BE2C (cell line): Measurements from ENCODE around the gene ARRDC2.
"Not testable (repeated sequence)": the region's sequence is repeated elsewhere in the genome, so short reads cannot be mapped to it uniquely, and the experiment has no call there.

Experiments used
- DNase-seq: peaks from one replicate; pipeline ENCODE4 v3.0.0-alpha.2; 2020
- H3K27me3 ChIP-seq: fragments of 250-450 bp; sonication (Bioruptor Pico); 2 replicates; pipeline ENCODE4 v1.5.1; 2020; ENCODE audit warnings: mild to moderate bottlenecking
- H3K36me3 ChIP-seq: fragments of 250-450 bp; sonication (Bioruptor Pico); 2 replicates; pipeline ENCODE4 v1.5.1; 2020; ENCODE audit warnings: mild to moderate bottlenecking
- H3K4me1 ChIP-seq: fragments of 250-450 bp; sonication (Bioruptor Pico); 2 replicates; pipeline ENCODE4 v1.5.1; 2020
- H3K4me3 ChIP-seq: 2 replicates; pipeline ENCODE4 v1.5.1; 2011; ENCODE audit warnings: low read depth, low read length
- H3K9me3 ChIP-seq: fragments of 250-450 bp; sonication (Bioruptor Pico); 2 replicates; pipeline ENCODE4 v1.5.1; 2020
- CTCF ChIP-seq: IDR thresholded peaks from 2 replicates; pipeline ENCODE4 v1.5.1; 2012; ENCODE audit warnings: mild to moderate bottlenecking, low read depth, low read length

The ARRDC2 gene

GRCh38 chr19:18002347-18002850 is 5.6 kb upstream of the ARRDC2 start:
- H3K36me3 ChIP-seq = no peaks in the 10 kb centered on the region
- H3K27me3 ChIP-seq = peaks cover 7% of the 10 kb centered on the region
- DNase-seq = no peak
- no peaks in the 10 kb centered on the region; the same call in 1 of the 2 replicates for H3K4me1 ChIP-seq
- H3K4me3 ChIP-seq = no peak overlapping the region
- TF ChIP-seq CTCF = no peak
- no peaks in the 10 kb centered on the region for H3K9me3 ChIP-seq

GRCh38 chr19:18005750-18006149 is 2.2 kb upstream of the ARRDC2 start:
- not testable (repeated sequence) for H3K36me3 ChIP-seq, H3K4me1 ChIP-seq, DNase-seq, H3K4me3 ChIP-seq, H3K9me3 ChIP-seq, H3K27me3 ChIP-seq

GRCh38 chr19:18007044-18007916 is 690 bp upstream of the ARRDC2 start:
- no peaks in the 10 kb centered on the region for H3K9me3 ChIP-seq
- H3K4me3 ChIP-seq = peak overlapping the region; percentile 51
- peak; percentile 84 for DNase-seq
- H3K27me3 ChIP-seq = no peaks in the 10 kb centered on the region
- peak; percentile 95 for TF ChIP-seq CTCF
- H3K36me3 ChIP-seq = no peaks in the 10 kb centered on the region
- H3K4me1 ChIP-seq = no peaks in the 10 kb centered on the region

GRCh38 chr19:18008814-18009213 is 844 bp downstream of the ARRDC2 start:
- H3K4me3 ChIP-seq = no peak overlapping the region
- no peaks in the 10 kb centered on the region for H3K27me3 ChIP-seq
- H3K9me3 ChIP-seq = no peaks in the 10 kb centered on the region; the same call in 1 of the 2 replicates
- DNase-seq = no peak
- H3K4me1 ChIP-seq = no peaks in the 10 kb centered on the region
- TF ChIP-seq CTCF = no peak
- no peaks in the 10 kb centered on the region for H3K36me3 ChIP-seq

GRCh38 chr19:18009412-18010066 is 1.6 kb downstream of the ARRDC2 start:
- no peak for DNase-seq
- no peaks in the 10 kb centered on the region for H3K36me3 ChIP-seq
- H3K27me3 ChIP-seq = no peaks in the 10 kb centered on the region
- no peak overlapping the region for H3K4me3 ChIP-seq
- no peaks in the 10 kb centered on the region; the same call in 1 of the 2 replicates for H3K9me3 ChIP-seq
- H3K4me1 ChIP-seq = no peaks in the 10 kb centered on the region
- TF ChIP-seq CTCF = no peak

GRCh38 chr19:18010149-18010548 is 2.2 kb downstream of the ARRDC2 start:
- TF ChIP-seq CTCF = no peak
- no peak for DNase-seq
- Histone ChIP-seq H3K4me1 (no peaks in the 10 kb centered on the region), H3K27me3 (no peaks in the 10 kb centered on the region), H3K36me3 (no peaks in the 10 kb centered on the region), H3K9me3 (no peaks in the 10 kb centered on the region; the same call in 1 of the 2 replicates), H3K4me3 (no peak overlapping the region)
